Head of caudate nucleus (tissue), 42 donors: Measurements from ENCODE around the gene AGAP5.
"Not testable (repeated sequence)": the region's sequence is repeated elsewhere in the genome, so short reads cannot be mapped to it uniquely, and the experiment has no call there.

Experiments used
- DNase-seq, 42 donors: peaks; one replicate each; pipeline versions ENCODE4 v3.0.0 to v3.0.0-alpha.2; 2020 to 2021; ENCODE audit warnings: mixed read lengths in 7 of 42
- intact Hi-C: fragments of 100-400 bp; cut with DNase I; formaldehyde crosslinking; loops from one replicate; pipeline ENCODE4 v1.15.0; 2022

Gene AGAP5

GRCh38 chr10:73697675-73698159, at the start of gene AGAP5:
Gene AGAP5, minus strand, starts transcription at chr10:73698109. Its CDS starts 354 bp downstream, at chr10:73697755.
- DNase-seq, intact Hi-C loops: not testable (repeated sequence)

- intact Hi-C loops, result no loop called here
Measured at GRCh38 chr10:73746721-73747120, 48.8 kb upstream of the AGAP5 start.

GRCh38 chr10:73744664-73744975, 46.7 kb upstream of the AGAP5 start:
- peak in 12 of 42 donors; percentile 15 to 55 (median 41) for DNase-seq
- intact Hi-C loops, result loop anchor here (5.0 kb wide), 1 partner anchor 38 kb away; the partner anchor contains the start of gene CHCHD1

More at GRCh38 chr10:73746721-73747120, 48.8 kb upstream of the AGAP5 start:
- DNase-seq, result no peak

- peak; percentile 93 to 99 (median 97) for DNase-seq
- intact Hi-C loops, result loop anchor here (5.0 kb wide), 1 partner anchor 38 kb away; the partner anchor contains the start of gene CHCHD1
Measured at GRCh38 chr10:73743905-73744663, 46.2 kb upstream of the AGAP5 start, which contains the start of gene SEC24C. Gene SEC24C, plus strand, starts transcription at chr10:73744372. Its CDS starts 2,461 bp downstream, at chr10:73746833.

GRCh38 chr10:73743327-73743904, 45.5 kb upstream of the AGAP5 start:
- no peak for DNase-seq
- intact Hi-C loops, result loop anchor here (5.0 kb wide), 1 partner anchor 39 kb away; the partner anchor contains the start of gene CHCHD1

GRCh38 chr10:73742454-73742734, 44.5 kb upstream of the AGAP5 start:
- intact Hi-C loops, result loop anchor here (5.0 kb wide), 1 partner anchor 40 kb away; the partner anchor contains the start of gene CHCHD1
- DNase-seq, result no peak

- DNase-seq, result not testable (repeated sequence)
- intact Hi-C loops, result loop anchor here (5.0 kb wide), 1 partner anchor 42 kb away; the partner anchor contains the start of gene CHCHD1
Measured at GRCh38 chr10:73740501-73741254, 42.8 kb upstream of the AGAP5 start.

GRCh38 chr10:73734796-73735305, 36.9 kb upstream of the AGAP5 start:
- intact Hi-C loops, result no loop called here
- DNase-seq, result no peak

- intact Hi-C loops, result no loop called here
- DNase-seq, result no peak
Measured at GRCh38 chr10:73734028-73734720, 36.3 kb upstream of the AGAP5 start.

GRCh38 chr10:73732931-73733623, 35.2 kb upstream of the AGAP5 start:
- intact Hi-C loops, result no loop called here

GRCh38 chr10:73732426-73732825, 34.5 kb upstream of the AGAP5 start:
- intact Hi-C loops, result no loop called here
- no peak for DNase-seq

More at GRCh38 chr10:73732931-73733623, 35.2 kb upstream of the AGAP5 start:
- no peak for DNase-seq

- no peak for DNase-seq
- intact Hi-C loops, result no loop called here
Measured at GRCh38 chr10:73731588-73732375, 33.9 kb upstream of the AGAP5 start.

- peak; percentile 86 to 97 (median 92) for DNase-seq
- intact Hi-C loops, result no loop called here
Measured at GRCh38 chr10:73730153-73730906, 32.4 kb upstream of the AGAP5 start.

- intact Hi-C loops, result not testable (repeated sequence)
- peak in 15 of 42 donors; percentile 13 to 61 (median 32) for DNase-seq
Measured at GRCh38 chr10:73729781-73730152, 31.9 kb upstream of the AGAP5 start.

GRCh38 chr10:73723516-73723915, 25.6 kb upstream of the AGAP5 start:
- no peak for DNase-seq
- intact Hi-C loops, result no loop called here

- intact Hi-C loops, DNase-seq: not testable (repeated sequence)
Measured at GRCh38 chr10:73720561-73720960, 22.7 kb upstream of the AGAP5 start.

GRCh38 chr10:73717556-73717955, 19.6 kb upstream of the AGAP5 start:
- peak in 9 of 42 donors; percentile 4 to 58 (median 21) for DNase-seq
- intact Hi-C loops, result no loop called here
